Astrocyte of the spinal cord (primary cell): ENCODE measurements around the gene MOB3C.

Experiments
- DNase-seq: peaks from one replicate; pipeline ENCODE4 v3.0.0; 2011; ENCODE audit warnings: low read depth, low spot score
- H3K4me3 ChIP-seq: 2 replicates; pipeline ENCODE4 v1.5.1; 2011; ENCODE audit warnings: low read depth, mild to moderate bottlenecking, low read length, moderate library complexity
- in situ Hi-C: cut with HindIII; loops from 2 replicates; pipeline ENCODE4 v1.10.0; 2017; ENCODE audit warnings: low sequenced_read_pairs
- TF ChIP-seq, protein P1 (sequence below): IDR thresholded peaks from 2 replicates; pipeline ENCODE4 v1.5.1; 2012; ENCODE audit warnings: low read depth, mild to moderate bottlenecking, low read length, inconsistent platforms

MOB3C gene

DNA sequence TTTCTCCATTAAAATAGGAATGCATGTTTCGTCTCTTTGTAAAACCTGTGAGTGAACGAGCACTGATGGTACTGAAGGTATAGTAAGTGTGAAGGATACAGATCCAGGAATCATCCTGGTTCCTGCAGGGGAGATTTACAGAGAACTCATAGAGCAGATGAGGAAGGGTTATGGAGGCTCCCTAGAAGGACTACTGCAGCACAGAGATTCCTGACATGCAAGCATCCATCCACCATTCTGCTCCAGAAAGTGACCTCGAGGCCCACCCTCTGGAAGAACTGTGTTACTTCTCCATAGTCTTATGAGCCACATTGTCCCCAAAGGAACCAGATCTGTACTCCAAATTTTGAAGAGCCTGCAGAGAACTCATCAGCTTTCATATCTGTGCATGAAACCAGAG, 27.1 kb downstream of the MOB3C start:
- TF ChIP-seq, protein P1, sequence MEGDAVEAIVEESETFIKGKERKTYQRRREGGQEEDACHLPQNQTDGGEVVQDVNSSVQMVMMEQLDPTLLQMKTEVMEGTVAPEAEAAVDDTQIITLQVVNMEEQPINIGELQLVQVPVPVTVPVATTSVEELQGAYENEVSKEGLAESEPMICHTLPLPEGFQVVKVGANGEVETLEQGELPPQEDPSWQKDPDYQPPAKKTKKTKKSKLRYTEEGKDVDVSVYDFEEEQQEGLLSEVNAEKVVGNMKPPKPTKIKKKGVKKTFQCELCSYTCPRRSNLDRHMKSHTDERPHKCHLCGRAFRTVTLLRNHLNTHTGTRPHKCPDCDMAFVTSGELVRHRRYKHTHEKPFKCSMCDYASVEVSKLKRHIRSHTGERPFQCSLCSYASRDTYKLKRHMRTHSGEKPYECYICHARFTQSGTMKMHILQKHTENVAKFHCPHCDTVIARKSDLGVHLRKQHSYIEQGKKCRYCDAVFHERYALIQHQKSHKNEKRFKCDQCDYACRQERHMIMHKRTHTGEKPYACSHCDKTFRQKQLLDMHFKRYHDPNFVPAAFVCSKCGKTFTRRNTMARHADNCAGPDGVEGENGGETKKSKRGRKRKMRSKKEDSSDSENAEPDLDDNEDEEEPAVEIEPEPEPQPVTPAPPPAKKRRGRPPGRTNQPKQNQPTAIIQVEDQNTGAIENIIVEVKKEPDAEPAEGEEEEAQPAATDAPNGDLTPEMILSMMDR: no peak
- H3K4me3 ChIP-seq: no peak overlapping the region
- no peak for DNase-seq
- in situ Hi-C loops: no loop called here

DNA sequence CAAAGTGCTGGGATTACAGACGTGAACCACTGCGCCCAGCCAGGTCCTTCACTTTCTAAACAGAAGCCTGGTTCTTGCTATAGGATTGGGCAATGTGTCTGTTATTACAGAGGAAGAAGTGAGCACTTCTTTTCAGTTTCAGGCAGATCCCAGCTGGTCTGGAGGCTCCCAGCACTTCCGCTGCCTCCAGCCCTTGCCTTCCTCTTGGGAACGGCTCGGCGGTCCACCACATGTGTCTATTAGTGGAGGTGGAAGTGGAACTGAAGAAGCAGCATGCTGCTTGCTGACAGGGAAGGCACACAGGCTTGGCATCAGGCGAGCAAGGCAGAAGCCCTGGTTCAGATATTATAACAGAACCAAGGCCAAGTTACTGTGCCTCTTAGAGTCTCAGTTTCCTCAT, 29.5 kb downstream of the MOB3C start:
- no peak for DNase-seq
- TF ChIP-seq, protein P1: no peak
- H3K4me3 ChIP-seq: no peak overlapping the region
- in situ Hi-C loops: no loop called here

DNA sequence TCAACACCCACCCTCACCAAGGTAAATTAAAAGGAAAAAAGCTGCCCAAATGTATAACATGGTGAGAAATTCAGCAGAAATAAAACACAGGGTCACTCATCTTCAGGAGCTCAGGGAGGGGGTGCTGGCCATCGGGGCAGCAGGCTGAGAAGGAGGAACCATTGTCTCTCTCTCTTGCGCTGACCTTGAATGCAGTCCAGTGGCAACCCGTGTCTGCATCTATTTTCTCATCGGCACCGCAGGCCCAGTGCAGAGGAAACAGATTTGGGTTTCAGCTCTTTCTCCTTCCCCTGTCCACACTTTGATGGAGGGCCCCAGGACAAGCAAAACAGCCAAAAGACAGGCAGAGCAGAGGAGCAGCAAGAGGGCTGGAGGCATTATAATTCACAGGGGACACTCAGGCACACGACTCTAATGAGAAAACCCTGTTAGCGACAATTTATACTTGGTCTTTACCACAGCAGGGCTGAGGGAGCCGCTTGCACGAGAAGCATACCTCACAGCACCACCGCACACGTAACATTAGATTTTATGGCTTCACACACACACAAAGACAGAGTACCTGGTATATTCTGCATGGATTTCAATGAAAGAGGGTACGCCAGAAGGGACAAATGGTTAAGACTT, 31.2 kb downstream of the MOB3C start:
- no peak overlapping the region for H3K4me3 ChIP-seq
- DNase-seq: no peak
- TF ChIP-seq, protein P1: no peak
- in situ Hi-C loops: no loop called here

DNA sequence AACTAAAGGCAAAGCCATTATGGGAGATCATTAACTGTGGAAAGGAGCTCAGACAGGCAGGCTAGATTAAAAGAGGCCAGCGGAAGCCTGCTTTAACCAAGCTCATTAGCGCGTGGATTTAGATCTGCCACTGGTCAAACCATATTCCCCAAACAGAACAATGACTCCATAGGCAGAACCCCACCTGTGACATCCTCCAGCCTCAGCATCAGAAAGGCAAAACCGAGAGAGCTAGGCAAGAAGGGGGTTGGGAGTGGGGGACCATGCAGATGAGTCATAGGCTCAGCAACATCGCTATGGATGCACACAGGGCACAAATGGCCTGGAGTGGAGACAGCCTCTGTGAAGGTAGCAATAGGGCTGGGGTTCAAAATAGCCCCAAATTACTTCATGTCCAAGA, 33.1 kb downstream of the MOB3C start:
- H3K4me3 ChIP-seq: no peak overlapping the region
- in situ Hi-C loops: no loop called here
- no peak for DNase-seq
- TF ChIP-seq, protein P1: no peak

DNA sequence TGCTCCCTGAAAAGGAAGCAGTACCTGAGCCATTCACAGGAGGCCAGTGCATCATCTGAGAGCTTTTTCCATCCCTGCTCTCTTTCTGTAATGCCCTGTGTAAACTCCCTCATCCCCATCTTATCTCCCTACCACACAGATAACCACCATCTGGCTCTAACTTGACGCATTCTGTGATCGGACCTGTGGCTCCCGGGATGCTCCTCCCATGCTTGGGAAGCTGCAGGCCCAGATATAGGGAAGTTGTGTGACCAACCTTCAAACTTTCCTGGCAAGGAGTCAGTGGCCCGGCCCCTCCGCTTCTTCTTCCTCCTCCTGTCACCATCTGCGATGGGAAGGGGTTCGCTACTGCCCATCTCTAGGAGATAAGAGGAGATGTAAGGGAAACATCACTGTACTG, 33.6 kb downstream of the MOB3C start:
- DNase-seq: no peak
- H3K4me3 ChIP-seq: no peak overlapping the region
- TF ChIP-seq, protein P1: no peak
- in situ Hi-C loops: no loop called here

DNA sequence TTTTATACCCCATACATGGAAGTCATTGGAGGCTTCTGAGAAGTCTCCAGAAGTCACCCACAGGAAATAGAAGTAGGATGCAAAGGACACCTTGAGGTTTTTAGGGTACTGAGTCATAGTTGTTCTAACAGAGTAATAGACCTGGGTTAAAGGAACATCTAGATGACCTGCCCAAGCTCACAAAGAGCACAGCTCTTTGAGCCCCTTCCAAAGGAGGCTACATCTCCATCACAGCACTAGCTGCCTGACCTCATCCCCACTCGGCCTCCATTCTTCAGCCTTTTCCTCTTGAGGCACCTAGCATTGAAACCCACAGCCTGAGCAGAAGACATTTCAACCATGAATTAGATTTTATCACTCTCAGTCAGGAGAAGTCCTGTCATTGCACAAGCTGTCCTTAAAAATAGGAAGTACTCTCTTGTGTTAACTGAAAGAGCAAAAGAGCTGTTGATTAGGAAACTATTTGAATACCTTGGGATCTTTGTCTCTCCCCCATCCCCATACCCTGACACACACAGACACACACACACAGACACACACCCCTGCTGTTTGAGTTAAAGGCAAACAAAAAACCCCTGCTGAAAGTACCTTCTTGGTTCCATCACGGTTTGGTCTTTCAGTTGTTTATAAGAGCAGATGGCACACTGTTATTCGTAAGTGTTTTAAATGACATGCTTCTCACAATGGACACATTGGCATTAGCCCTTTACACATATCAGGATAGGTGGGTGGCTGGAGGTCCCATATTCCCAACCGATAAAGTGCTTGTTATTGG, 34.7 kb downstream of the MOB3C start:
- DNase-seq: peak; percentile 12
- in situ Hi-C loops: no loop called here
- TF ChIP-seq, protein P1: no peak
- no peak overlapping the region for H3K4me3 ChIP-seq
